Endothelial cell of umbilical vein (primary cell): ENCODE results near the gene LMO1. TPM values are rescaled to one million over a fixed set of nuclear protein-coding genes. Genes with fewer than 3 reads are reported as not detected.

Experiments
- BruUV-seq: library from RNA; stranded (reverse); fragments of 400-500 nt; replicated peaks from 2 replicates; lab custom pipeline; 2021; lab: Mats Ljungman, UMichigan
- CTCF ChIA-PET: fragments of 300-600, 350-600 bp; sonication (Branson Sonifier 250); formaldehyde crosslinking; loops from one replicate; lab custom pipeline; 2021; ENCODE audit warnings: antibody characterized with exemption, inconsistent platforms; lab: Charles Lee
- POLR2A ChIA-PET: fragments of 300-600, 350-600 bp; sonication (Branson Sonifier 250); formaldehyde crosslinking; loops from one replicate; lab custom pipeline; 2021; ENCODE audit warnings: antibody characterized with exemption, inconsistent platforms; lab: Charles Lee
- DNase-seq: peaks from one replicate; pipeline ENCODE4 v3.0.0-alpha.2; 2011; ENCODE audit warnings: low read depth, low spot score
- FAIRE-seq: peaks from 2 replicates; lab custom pipeline; 2011; peaks lifted over from hg19 to GRCh38; lab: Jason Lieb, UNC
- H2AFZ ChIP-seq: 2 replicates; pipeline ENCODE4 v1.6.0; 2012; ENCODE audit warnings: low read depth, low read length, control low read depth, inconsistent platforms
- H3K27ac ChIP-seq: 2 replicates; pipeline ENCODE4 v1.5.1; 2011; ENCODE audit warnings: low read depth, mild to moderate bottlenecking, control low read depth, low read length, moderate library complexity; ENCODE audit not compliant: insufficient read depth
- H3K27me3 ChIP-seq, 2 experiments: 2 replicates each; pipeline versions ENCODE4 v1.6.0 to v1.6.1; 2011; ENCODE audit warnings: low read length in 2 of 2, mixed read lengths in 1 of 2; ENCODE audit not compliant: control insufficient read depth in 2 of 2, insufficient read depth in 2 of 2
- H3K36me3 ChIP-seq, 2 experiments: 2 replicates in 1 of 2; 3 replicates in 1 of 2; pipeline ENCODE4 v1.5.1; 2011; ENCODE audit warnings: low read length in 2 of 2, mild to moderate bottlenecking in 1 of 2, moderate library complexity in 1 of 2; ENCODE audit not compliant: control insufficient read depth in 2 of 2, insufficient read depth in 2 of 2; ENCODE audit errors: extremely low read depth in 1 of 2
- H3K4me1 ChIP-seq: 3 replicates; pipeline ENCODE4 v1.5.1; 2011; ENCODE audit warnings: mild to moderate bottlenecking, low read length; ENCODE audit not compliant: control insufficient read depth, insufficient read depth; ENCODE audit errors: extremely low read depth
- H3K4me2 ChIP-seq: 2 replicates; pipeline ENCODE4 v1.6.1; 2011; ENCODE audit warnings: low read length, control low read depth, mixed read lengths; ENCODE audit not compliant: insufficient read depth
- H3K4me3 ChIP-seq, 3 experiments: fragments of 200-600 bp in 1 of 3; sonication (generic), shearing (Covaris generic) in 1 of 3; replicated peaks in 1 of 3; 2 replicates each; pipeline ENCODE4 v1.5.1; 2011 to 2016; ENCODE audit warnings: control low read depth in 3 of 3, low read length in 3 of 3, mild to moderate bottlenecking in 2 of 3, inconsistent platforms in 1 of 3, low read depth in 1 of 3, moderate library complexity in 1 of 3; ENCODE audit not compliant: insufficient read depth in 1 of 3
- H3K79me2 ChIP-seq: 2 replicates; pipeline ENCODE4 v1.6.0; 2012; ENCODE audit warnings: low read length, inconsistent platforms; ENCODE audit not compliant: control insufficient read depth, insufficient read depth
- H3K9ac ChIP-seq: replicated peaks from 2 replicates; pipeline ENCODE3; 2011; ENCODE audit warnings: low read length, control low read depth; ENCODE audit not compliant: insufficient read depth; ENCODE audit errors: extremely low read depth
- H3K9me1 ChIP-seq: replicated peaks from 3 replicates; pipeline ENCODE4 v1.6.0; 2011; ENCODE audit warnings: mild to moderate bottlenecking, low read length; ENCODE audit not compliant: control insufficient read depth, insufficient read depth; ENCODE audit errors: extremely low read depth
- H3K9me3 ChIP-seq: replicated peaks from 2 replicates; pipeline ENCODE4 v1.5.1; 2012; ENCODE audit warnings: low read length, inconsistent platforms; ENCODE audit not compliant: control insufficient read depth, insufficient read depth
- H4K20me1 ChIP-seq: replicated peaks from 2 replicates; pipeline ENCODE3; 2011; ENCODE audit warnings: mild to moderate bottlenecking, low read length; ENCODE audit not compliant: control insufficient read depth, insufficient read depth; ENCODE audit errors: extremely low read depth
- CTCF ChIP-seq, 2 donors: IDR thresholded peaks; 1 replicate in 1 of 2; 2 replicates in 1 of 2; pipeline ENCODE4 v1.5.1; 2011; ENCODE audit warnings: low read length in 2 of 2, mild to moderate bottlenecking in 2 of 2, moderate library complexity in 2 of 2, control low read depth in 1 of 2, inconsistent platforms in 1 of 2, low read depth in 1 of 2; ENCODE audit not compliant: insufficient read depth in 1 of 2; ENCODE audit errors: extremely low read depth in 1 of 2
- EZH2 ChIP-seq: IDR thresholded peaks from 2 replicates; pipeline ENCODE4 v1.6.1; 2012; ENCODE audit warnings: borderline replicate concordance, low read depth, mild to moderate bottlenecking, moderate library complexity, low read length, inconsistent platforms; ENCODE audit not compliant: severe bottlenecking
- FOS ChIP-seq: IDR thresholded peaks from 2 replicates; pipeline ENCODE4 v1.6.1; 2011; ENCODE audit warnings: mild to moderate bottlenecking, low read length, moderate library complexity, borderline replicate concordance; ENCODE audit not compliant: insufficient read depth
- GATA2 ChIP-seq: IDR thresholded peaks from 2 replicates; pipeline ENCODE4 v1.7.0; 2011; ENCODE audit warnings: low read depth, mild to moderate bottlenecking, moderate library complexity, mixed read lengths, low read length; ENCODE audit not compliant: insufficient read length, insufficient read depth
- JUN ChIP-seq: IDR thresholded peaks from 2 replicates; pipeline ENCODE4 v1.6.1; 2011; ENCODE audit warnings: borderline replicate concordance, low read depth; ENCODE audit not compliant: insufficient read length, insufficient read depth
- MYC ChIP-seq: IDR thresholded peaks from one replicate; pipeline ENCODE4 v1.6.1; 2011; ENCODE audit warnings: mild to moderate bottlenecking, low read depth, low read length
- POLR2A ChIP-seq: IDR thresholded peaks from 2 replicates; pipeline ENCODE4 v1.6.1; 2012; ENCODE audit warnings: low read depth, mild to moderate bottlenecking, control low read depth, low read length
- POLR2AphosphoS5 ChIP-seq: IDR thresholded peaks from 2 replicates; pipeline ENCODE4 v1.6.1; 2012; ENCODE audit warnings: low read depth, mild to moderate bottlenecking, control low read depth, low read length, moderate library complexity; ENCODE audit not compliant: insufficient read depth
- dilution Hi-C: fragments of 300-500 bp; cut with MboI; formaldehyde crosslinking; loops from one replicate; pipeline ENCODE4 v1.15.0; 2019; ENCODE audit warnings: low sequenced_read_pairs; ENCODE audit not compliant: extremely low pct_ligation_motif_present
- intact Hi-C: fragments of 100-400 bp; cut with micrococcal nuclease; formaldehyde crosslinking; loops from one replicate; pipeline ENCODE4 v1.10.0; 2022
- polyA plus RNA-seq, 4 experiments: library from polyadenylated mRNA; depleted of rRNA in 3 of 4; stranded (reverse) in 3 of 4; unstranded in 1 of 4; fragments of >200 nt; gene quantifications; 2 replicates each; pipeline versions ENCODE4 v1.2.1 to v1.2.3, GENCODE V29; 2011 to 2012; ENCODE audit warnings: missing spikeins in 1 of 4
- total RNA-seq: library from RNA; stranded (reverse); gene quantifications from 2 replicates; pipeline ENCODE4 v1.2.3, GENCODE V29; 2021
- TF ChIP-seq, protein P1 (sequence below): IDR thresholded peaks from 2 replicates; pipeline ENCODE4 v1.6.1; 2011; ENCODE audit not compliant: insufficient read depth, insufficient read length

Gene LMO1
- total and polyA plus RNA-seq, 2 donors (not counting 3 experiments of a cell fraction or from before 2014, with no cell fraction given), result not detected

DNA sequence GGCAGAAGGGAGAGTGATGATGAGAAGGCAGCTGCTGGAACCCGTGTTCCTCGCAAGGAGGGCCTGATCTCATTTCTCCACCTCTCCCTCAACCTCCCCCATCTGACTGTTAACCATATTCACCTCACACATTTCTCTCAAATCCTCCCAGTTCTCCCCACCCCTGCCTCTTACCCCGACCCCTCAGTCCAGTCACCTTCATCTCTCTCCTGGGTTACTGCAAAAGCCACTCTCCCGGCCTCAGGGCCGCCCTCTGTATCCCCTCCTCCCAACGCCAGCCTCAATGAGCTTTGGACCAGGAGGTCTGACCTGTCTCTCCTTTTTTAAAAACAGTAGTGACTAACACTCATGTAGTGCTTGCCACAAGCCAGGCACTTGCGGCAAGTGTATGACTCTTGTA lies 29.5 kb upstream of the LMO1 start:
- H2AFZ ChIP-seq, result no peak overlapping the region
- FAIRE-seq (no peak), DNase-seq (no peak)
- no peaks in the 10 kb centered on the region for H3K4me1 ChIP-seq
- H3K9ac ChIP-seq, result no peak overlapping the region
- no peak overlapping the region for H3K4me3 ChIP-seq
- H3K79me2 ChIP-seq, result no peaks in the 10 kb centered on the region
- no peaks in the 10 kb centered on the region for H3K36me3 ChIP-seq
- POLR2A ChIA-PET, result no interaction called here
- no peaks in the 10 kb centered on the region for H3K9me1 ChIP-seq
- intact Hi-C loops (no loop called here), dilution Hi-C loops (no loop called here)
- CTCF ChIA-PET, result no interaction called here
- H4K20me1 ChIP-seq, result no peaks in the 10 kb centered on the region
- H3K27ac ChIP-seq, result no peak overlapping the region
- no peaks in the 10 kb centered on the region for H3K9me3 ChIP-seq
- BruUV-seq, result no TSS peak
- TF ChIP-seq POLR2A (no peak), CTCF (IDR thresholded peaks at IDR 0.05; ENCODE audit: extremely low read depth in 1 of 2, insufficient read depth in 1 of 2, low read depth in 1 of 2, low read length in 2 of 2) (no peak), EZH2 (no peak)
- H3K4me2 ChIP-seq, result no peak overlapping the region
- no peaks in the 10 kb centered on the region for H3K27me3 ChIP-seq

DNA sequence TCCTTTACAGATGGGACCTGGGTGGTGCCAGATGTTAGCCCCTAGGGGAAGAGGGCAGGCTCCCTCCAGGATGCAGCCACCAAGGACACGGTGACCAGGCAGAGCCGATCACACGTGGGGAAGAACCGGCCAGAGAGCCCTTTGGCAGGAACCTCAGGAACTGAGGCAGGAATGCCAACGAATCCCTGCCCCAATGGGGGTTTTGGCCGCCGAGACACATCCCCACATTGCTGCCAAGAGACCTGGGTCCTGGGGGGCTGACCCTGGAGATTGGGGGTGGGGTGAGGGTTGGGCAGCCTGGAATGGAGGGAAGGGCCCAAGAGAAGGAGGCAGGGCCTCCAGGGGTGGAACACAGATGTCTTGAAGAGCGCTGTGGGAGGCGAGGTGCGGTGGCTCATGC lies 28.7 kb upstream of the LMO1 start:
- TF ChIP-seq MYC, result no peak
- no peak for TF ChIP-seq JUN
- no peak for TF ChIP-seq POLR2AphosphoS5
- TF ChIP-seq EZH2, result no peak
- no peak for TF ChIP-seq GATA2
- TF ChIP-seq, protein P1, sequence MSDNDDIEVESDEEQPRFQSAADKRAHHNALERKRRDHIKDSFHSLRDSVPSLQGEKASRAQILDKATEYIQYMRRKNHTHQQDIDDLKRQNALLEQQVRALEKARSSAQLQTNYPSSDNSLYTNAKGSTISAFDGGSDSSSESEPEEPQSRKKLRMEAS, result no peak
- no peak for TF ChIP-seq FOS
- no peak for TF ChIP-seq POLR2A
- no peak for TF ChIP-seq CTCF (IDR thresholded peaks at IDR 0.05; ENCODE audit: extremely low read depth in 1 of 2, insufficient read depth in 1 of 2, low read depth in 1 of 2, low read length in 2 of 2)
- Histone ChIP-seq H3K36me3 (no peaks in the 10 kb centered on the region), H3K27ac (no peak overlapping the region), H3K4me2 (no peak overlapping the region), H3K4me1 (no peaks in the 10 kb centered on the region), H3K9me1 (no peaks in the 10 kb centered on the region), H3K79me2 (no peaks in the 10 kb centered on the region), H4K20me1 (no peaks in the 10 kb centered on the region), H3K4me3 (no peak overlapping the region), H3K27me3 (no peaks in the 10 kb centered on the region), H3K9ac (no peak overlapping the region), H3K9me3 (no peaks in the 10 kb centered on the region), H2AFZ (no peak overlapping the region)
- ChIA-PET POLR2A (no interaction called here), CTCF (no interaction called here)
- no peak for FAIRE-seq
- no peak for DNase-seq
- intact Hi-C loops (no loop called here), dilution Hi-C loops (no loop called here)
- no TSS peak for BruUV-seq
